ENCODE measurements around the gene ZSCAN18.

Gene ZSCAN18

GRCh38 chr19:58086825-58087710 is 11.0 kb downstream of the ZSCAN18 start:
- DNase-seq (ENCODE audit: low read depth in 2 of 2) = no peak

GRCh38 chr19:58085348-58085875 is 12.6 kb downstream of the ZSCAN18 start:
- DNase-seq (ENCODE audit: low read depth in 2 of 2) = no peak

GRCh38 chr19:58084596-58085347 is 13.3 kb downstream of the ZSCAN18 start:
- DNase-seq (ENCODE audit: low read depth in 2 of 2) = no peak

- no peak for DNase-seq (ENCODE audit: low read depth in 2 of 2)
These were observed 15.0 kb downstream of the ZSCAN18 start for GRCh38 chr19:58083021-58083420.

- DNase-seq (ENCODE audit: low read depth in 2 of 2) = no peak
These were observed 18.2 kb downstream of the ZSCAN18 start for GRCh38 chr19:58079792-58080191.

- no peak for DNase-seq (ENCODE audit: low read depth in 2 of 2)
These were observed 30.7 kb downstream of the ZSCAN18 start for GRCh38 chr19:58067240-58067912.

GRCh38 chr19:58063712-58064111 is 34.3 kb downstream of the ZSCAN18 start:
- DNase-seq (ENCODE audit: low read depth in 2 of 2) = no peak

- DNase-seq (ENCODE audit: low read depth in 2 of 2) = no peak
These were observed 37.8 kb downstream of the ZSCAN18 start for GRCh38 chr19:58060231-58060630.

- no peak for DNase-seq (ENCODE audit: low read depth in 2 of 2)
These were observed 38.4 kb downstream of the ZSCAN18 start for GRCh38 chr19:58059671-58060078.

- peak; percentile 23 to 38 for DNase-seq (ENCODE audit: low read depth in 2 of 2)
These were observed 38.9 kb downstream of the ZSCAN18 start, which contains the start of gene ZNF135 for GRCh38 chr19:58059003-58059670. TSS of gene ZNF135 (plus strand) at chr19:58059282. CDS start at chr19:58060003, 721 bp downstream.

- no peak for DNase-seq (ENCODE audit: low read depth in 2 of 2)
These were observed 39.6 kb downstream of the ZSCAN18 start for GRCh38 chr19:58058467-58058866.

GRCh38 chr19:58056861-58057260 is 41.2 kb downstream of the ZSCAN18 start:
- DNase-seq (ENCODE audit: low read depth in 2 of 2) = no peak

GRCh38 chr19:58056261-58056660 is 41.8 kb downstream of the ZSCAN18 start:
- no peak for DNase-seq (ENCODE audit: low read depth in 2 of 2)

GRCh38 chr19:58054901-58055874 is 42.8 kb downstream of the ZSCAN18 start:
- no peak for DNase-seq (ENCODE audit: low read depth in 2 of 2)

- DNase-seq (ENCODE audit: low read depth in 2 of 2) = no peak
These were observed 44.4 kb downstream of the ZSCAN18 start for GRCh38 chr19:58053480-58054156.

GRCh38 chr19:58052256-58052655 is 45.8 kb downstream of the ZSCAN18 start:
- no peak for DNase-seq (ENCODE audit: low read depth in 2 of 2)

GRCh38 chr19:58047672-58048071 is 50.4 kb downstream of the ZSCAN18 start:
- DNase-seq (ENCODE audit: low read depth in 2 of 2) = no peak

- DNase-seq (ENCODE audit: low read depth in 2 of 2) = no peak
These were observed 51.2 kb downstream of the ZSCAN18 start for GRCh38 chr19:58046856-58047255.

- no peak for DNase-seq (ENCODE audit: low read depth in 2 of 2)
These were observed 52.5 kb downstream of the ZSCAN18 start for GRCh38 chr19:58045411-58046050.

Data from activated CD4-positive, alpha-beta T cell treated with anti-CD3 and anti-CD28 coated beads for 24 hours (primary cell).